Fibroblast of lung (primary cell): ENCODE data around the gene MYO5B. TPM values are rescaled to one million over a fixed set of nuclear protein-coding genes. Genes with fewer than 3 reads are reported as not detected.

Experiments used
- DNase-seq, 2 donors: peaks; one replicate each; pipeline versions ENCODE4 v3.0.0 to v3.0.0-alpha.2; 2010; ENCODE audit warnings: low read depth in 2 of 2
- H2AFZ ChIP-seq: 2 replicates; pipeline ENCODE4 v1.5.1; 2012; ENCODE audit warnings: low read length, control low read depth, inconsistent platforms
- H3K27ac ChIP-seq: 2 replicates; pipeline ENCODE4 v1.5.1; 2011; ENCODE audit warnings: low read length, control low read depth; ENCODE audit not compliant: insufficient read depth
- H3K27me3 ChIP-seq: 2 replicates; pipeline ENCODE4 v1.5.1; 2011; ENCODE audit warnings: mild to moderate bottlenecking, low read length; ENCODE audit not compliant: control insufficient read depth, insufficient read depth
- H3K36me3 ChIP-seq: 2 replicates; pipeline ENCODE4 v1.5.1; 2011; ENCODE audit warnings: low read length; ENCODE audit not compliant: control insufficient read depth, insufficient read depth
- H3K4me1 ChIP-seq: 2 replicates; pipeline ENCODE4 v1.5.1; 2011; ENCODE audit warnings: low read length; ENCODE audit not compliant: control insufficient read depth, insufficient read depth; ENCODE audit errors: extremely low read depth
- H3K4me2 ChIP-seq: 2 replicates; pipeline ENCODE4 v1.5.1; 2011; ENCODE audit warnings: low read length, control low read depth; ENCODE audit not compliant: insufficient read depth; ENCODE audit errors: extremely low read depth
- H3K4me3 ChIP-seq, 4 experiments: fragments of 200-600 bp in 1 of 4; sonication (generic) in 1 of 4; replicated peaks in 1 of 4; 2 replicates each; pipeline ENCODE4 v1.5.1; 2011 to 2016; ENCODE audit warnings: low read length in 4 of 4, low read depth in 3 of 4, mild to moderate bottlenecking in 3 of 4, control low read depth in 2 of 4, inconsistent platforms in 1 of 4, mixed read lengths in 1 of 4; ENCODE audit not compliant: insufficient read depth in 1 of 4; ENCODE audit errors: control extremely low read depth in 1 of 4
- H3K79me2 ChIP-seq: 2 replicates; pipeline ENCODE4 v1.5.1; 2012; ENCODE audit warnings: mild to moderate bottlenecking, low read length, inconsistent platforms; ENCODE audit not compliant: control insufficient read depth, insufficient read depth
- H3K9ac ChIP-seq: 2 replicates; pipeline ENCODE4 v1.5.1; 2011; ENCODE audit warnings: mild to moderate bottlenecking, low read length, control low read depth; ENCODE audit not compliant: insufficient read depth
- H3K9me3 ChIP-seq: 2 replicates; pipeline ENCODE4 v1.5.1; 2012; ENCODE audit warnings: low read depth, low read length; ENCODE audit not compliant: control insufficient read depth, insufficient read depth
- H4K20me1 ChIP-seq: 2 replicates; pipeline ENCODE4 v1.5.1; 2011; ENCODE audit warnings: low read length; ENCODE audit not compliant: control insufficient read depth, insufficient read depth; ENCODE audit errors: extremely low read depth
- EZH2 ChIP-seq: IDR thresholded peaks from 2 replicates; pipeline ENCODE4 v1.5.1; 2012; ENCODE audit warnings: low read length, control low read depth, mild to moderate bottlenecking; ENCODE audit errors: missing control alignments
- polyA plus RNA-seq, 2 donors: library from polyadenylated mRNA; depleted of rRNA in 1 of 2; stranded (reverse) in 1 of 2; unstranded in 1 of 2; fragments of >200 nt; gene quantifications; 2 replicates each; pipeline ENCODE4 v1.2.1, GENCODE V29; 2011 to 2012; ENCODE audit warnings: missing spikeins in 1 of 2
- total RNA-seq: library from RNA; depleted of rRNA; stranded (reverse); fragments of >200 nt; gene quantifications from 2 replicates; pipeline ENCODE4 v1.2.1, GENCODE V29; 2014
- TF ChIP-seq, protein P1 (sequence below), 2 donors: IDR thresholded peaks in 1 of 2; conservative IDR thresholded peaks in 1 of 2; 1 replicate in 1 of 2; 2 replicates in 1 of 2; pipeline ENCODE4 v1.5.1; 2011 to 2012; ENCODE audit warnings: low read length in 2 of 2, control low read depth in 1 of 2, inconsistent platforms in 1 of 2, low read depth in 1 of 2, mild to moderate bottlenecking in 1 of 2

MYO5B gene
- total and polyA plus RNA-seq, 2 donors (not counting 1 experiment from before 2014, with no cell fraction given), result under 0.01 to 0.06 TPM

DNA sequence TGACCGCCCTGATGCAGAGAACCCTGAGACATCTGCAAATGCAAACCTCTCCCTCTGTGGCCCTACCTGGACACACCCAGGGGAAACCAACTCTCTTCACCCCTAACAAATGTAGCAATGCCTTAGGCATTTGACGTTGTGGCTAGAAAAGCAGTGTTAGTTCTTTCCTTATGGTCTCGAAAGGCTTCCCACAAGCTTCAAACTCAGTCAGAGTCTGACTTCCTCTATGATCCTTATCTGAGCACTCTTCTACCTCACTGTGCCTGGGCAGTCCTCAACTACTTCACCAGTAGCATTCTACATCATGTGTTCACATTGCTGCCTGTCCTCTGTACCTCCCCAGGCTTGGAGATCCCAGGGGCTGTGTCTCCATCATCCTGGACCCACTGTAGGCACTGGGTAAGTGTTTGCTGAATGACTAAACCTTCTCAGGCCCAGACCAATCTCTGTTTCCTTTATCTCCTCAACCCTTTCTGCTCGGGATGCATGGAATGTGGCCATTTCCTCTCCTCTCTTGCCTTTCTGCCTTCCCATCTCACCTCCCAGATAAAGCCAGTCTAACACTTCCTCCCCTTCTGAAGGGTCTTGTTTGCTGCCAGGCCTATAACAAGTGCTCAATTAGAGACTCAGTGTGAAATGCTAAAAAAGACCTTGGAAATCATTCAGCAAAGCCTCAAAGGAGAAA is 289.9 kb downstream of the MYO5B start:
- no peak for DNase-seq
- no peak for TF ChIP-seq EZH2
- TF ChIP-seq, protein P1, sequence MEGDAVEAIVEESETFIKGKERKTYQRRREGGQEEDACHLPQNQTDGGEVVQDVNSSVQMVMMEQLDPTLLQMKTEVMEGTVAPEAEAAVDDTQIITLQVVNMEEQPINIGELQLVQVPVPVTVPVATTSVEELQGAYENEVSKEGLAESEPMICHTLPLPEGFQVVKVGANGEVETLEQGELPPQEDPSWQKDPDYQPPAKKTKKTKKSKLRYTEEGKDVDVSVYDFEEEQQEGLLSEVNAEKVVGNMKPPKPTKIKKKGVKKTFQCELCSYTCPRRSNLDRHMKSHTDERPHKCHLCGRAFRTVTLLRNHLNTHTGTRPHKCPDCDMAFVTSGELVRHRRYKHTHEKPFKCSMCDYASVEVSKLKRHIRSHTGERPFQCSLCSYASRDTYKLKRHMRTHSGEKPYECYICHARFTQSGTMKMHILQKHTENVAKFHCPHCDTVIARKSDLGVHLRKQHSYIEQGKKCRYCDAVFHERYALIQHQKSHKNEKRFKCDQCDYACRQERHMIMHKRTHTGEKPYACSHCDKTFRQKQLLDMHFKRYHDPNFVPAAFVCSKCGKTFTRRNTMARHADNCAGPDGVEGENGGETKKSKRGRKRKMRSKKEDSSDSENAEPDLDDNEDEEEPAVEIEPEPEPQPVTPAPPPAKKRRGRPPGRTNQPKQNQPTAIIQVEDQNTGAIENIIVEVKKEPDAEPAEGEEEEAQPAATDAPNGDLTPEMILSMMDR (conservative IDR thresholded peaks at IDR 0.05 in 1 of 2, IDR thresholded peaks at IDR 0.05 in 1 of 2; ENCODE audit: low read depth in 1 of 2, low read length in 2 of 2), result no peak
- Histone ChIP-seq H3K36me3 (no peaks in the 10 kb centered on the region), H3K79me2 (no peaks in the 10 kb centered on the region), H3K9ac (no peak overlapping the region), H3K27ac (no peak overlapping the region), H3K9me3 (no peaks in the 10 kb centered on the region), H3K4me3 (no peak overlapping the region), H3K4me1 (no peaks in the 10 kb centered on the region), H3K4me2 (no peak overlapping the region), H2AFZ (no peak overlapping the region), H4K20me1 (no peaks in the 10 kb centered on the region), H3K27me3 (no peaks in the 10 kb centered on the region)

DNA sequence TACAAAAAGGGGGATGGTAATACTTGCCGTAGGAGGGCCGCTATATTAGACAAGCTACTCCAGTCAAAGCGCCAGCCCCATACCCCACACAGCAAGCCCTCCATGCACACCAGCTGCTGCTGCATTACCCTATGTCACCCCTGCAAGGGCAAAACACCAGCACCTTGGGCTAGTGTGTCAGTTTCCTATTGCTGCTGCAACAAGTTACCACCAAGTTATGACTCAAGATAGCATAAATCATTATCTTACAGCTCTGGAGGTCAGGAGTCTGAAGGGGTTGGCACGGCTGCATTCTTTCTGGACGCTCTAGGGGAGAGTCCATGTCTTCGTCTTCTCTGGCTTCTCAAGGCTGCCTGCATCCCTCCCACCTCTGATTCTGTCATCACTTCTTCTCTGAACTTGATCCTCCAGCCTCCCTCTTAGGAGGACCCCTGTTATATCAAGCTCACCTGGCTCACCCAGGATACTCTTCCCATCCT is 293.0 kb downstream of the MYO5B start:
- Histone ChIP-seq H3K9me3 (no peaks in the 10 kb centered on the region), H2AFZ (no peak overlapping the region), H3K27ac (no peak overlapping the region), H3K4me3 (no peak overlapping the region), H4K20me1 (no peaks in the 10 kb centered on the region), H3K4me2 (no peak overlapping the region), H3K4me1 (no peaks in the 10 kb centered on the region), H3K9ac (no peak overlapping the region), H3K27me3 (no peaks in the 10 kb centered on the region), H3K36me3 (no peaks in the 10 kb centered on the region), H3K79me2 (no peaks in the 10 kb centered on the region)
- TF ChIP-seq EZH2, result no peak
- TF ChIP-seq, protein P1 (conservative IDR thresholded peaks at IDR 0.05 in 1 of 2, IDR thresholded peaks at IDR 0.05 in 1 of 2; ENCODE audit: low read depth in 1 of 2, low read length in 2 of 2), result no peak
- no peak for DNase-seq

DNA sequence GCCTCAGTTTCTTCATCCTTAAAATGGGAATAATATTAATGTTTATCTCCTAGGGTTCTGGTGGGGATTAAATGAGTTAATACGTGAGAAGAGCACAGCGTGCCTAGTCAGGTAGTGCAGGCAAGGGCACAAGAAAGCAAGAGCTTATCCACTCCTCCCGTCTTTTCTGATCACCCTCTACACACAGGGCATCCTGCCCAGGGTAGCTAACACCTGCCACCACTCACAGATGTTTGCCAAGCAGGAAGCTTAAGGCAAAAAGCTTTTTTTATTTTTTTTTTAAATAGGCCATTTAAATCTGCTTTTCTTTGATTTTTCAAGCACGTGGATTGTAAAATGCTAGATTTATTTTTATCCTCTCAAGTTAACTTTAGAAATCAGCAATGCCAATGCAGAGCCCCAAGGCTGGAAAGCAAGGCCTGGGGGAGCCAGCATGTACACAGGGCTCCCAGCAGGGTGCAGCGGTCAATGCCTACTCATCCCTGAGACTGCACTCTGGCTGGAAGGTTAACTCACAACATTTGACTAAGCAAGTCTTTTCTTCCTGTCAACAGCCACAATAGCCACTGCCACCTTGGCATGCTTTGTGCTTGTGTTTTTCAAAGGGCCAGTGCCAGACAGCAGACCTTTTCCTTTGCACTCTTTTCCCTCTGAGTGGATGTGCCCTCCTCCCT is 295.2 kb downstream of the MYO5B start:
- Histone ChIP-seq H4K20me1 (no peaks in the 10 kb centered on the region), H3K4me2 (no peak overlapping the region), H3K9me3 (no peaks in the 10 kb centered on the region), H2AFZ (no peak overlapping the region), H3K9ac (no peak overlapping the region), H3K27me3 (no peaks in the 10 kb centered on the region), H3K27ac (no peak overlapping the region), H3K79me2 (no peaks in the 10 kb centered on the region), H3K4me3 (no peak overlapping the region), H3K4me1 (no peaks in the 10 kb centered on the region), H3K36me3 (no peaks in the 10 kb centered on the region)
- no peak for DNase-seq
- TF ChIP-seq EZH2, result no peak
- TF ChIP-seq, protein P1 (conservative IDR thresholded peaks at IDR 0.05 in 1 of 2, IDR thresholded peaks at IDR 0.05 in 1 of 2; ENCODE audit: low read depth in 1 of 2, low read length in 2 of 2), result no peak
